ENCODE results near the gene RSRC1. TPM values are rescaled to one million over a fixed set of nuclear protein-coding genes. Genes with fewer than 3 reads are reported as not detected.
"Not testable (repeated sequence)": the region's sequence is repeated elsewhere in the genome, so short reads cannot be mapped to it uniquely, and the experiment has no call there.

The RSRC1 gene
- total RNA-seq, 1 donor from 2014 or later = 80.5 TPM

GRCh38 chr3:158540066-158540465, 430.2 kb downstream of the RSRC1 start:
- Histone ChIP-seq H3K4me2 (no peak overlapping the region), H4K20me1 (ENCODE audit: low read depth) (no peaks in the 10 kb centered on the region), H3K27me3 (no peaks in the 10 kb centered on the region), H3K4me1 (no peaks in the 10 kb centered on the region), H3K9me3 (ENCODE audit: low read depth) (no peaks in the 10 kb centered on the region), H3K4me3 (no peak overlapping the region), H3K9ac (no peak overlapping the region), H3F3A (ENCODE audit: low read depth) (no peaks in the 10 kb centered on the region), H2AFZ (replicated peaks) (no peak overlapping the region), H3K27ac (no peak overlapping the region), H3K79me2 (ENCODE audit: low read depth) (no peaks in the 10 kb centered on the region), H3K36me3 (no peaks in the 10 kb centered on the region)
- DNase-seq (ENCODE audit: low spot score) = no peak
- Mint-ChIP-seq H3K27ac (no peak overlapping the region), H3K36me3 (peaks cover 3% of the 10 kb centered on the region), H3K27me3 (ENCODE audit: insufficient read depth, low read depth) (no peaks in the 10 kb centered on the region), H3K9me3 (no peaks in the 10 kb centered on the region), H3K4me3 (no peak overlapping the region), H3K4me1 (no peaks in the 10 kb centered on the region)
- TF ChIP-seq CTCF (IDR thresholded peaks at IDR 0.05) (no peak), EZH2 (IDR thresholded peaks at IDR 0.05) (no peak), EZH2phosphoT487 (IDR thresholded peaks at IDR 0.05) (no peak)

- H3K27ac ChIP-seq = no peak overlapping the region
- DNase-seq (ENCODE audit: low spot score) = no peak
- Mint-ChIP-seq H3K27ac (no peak overlapping the region), H3K4me3 (no peak overlapping the region), H3K36me3 (peaks cover 3% of the 10 kb centered on the region), H3K9me3 (no peaks in the 10 kb centered on the region), H3K27me3 (ENCODE audit: insufficient read depth, low read depth) (peaks cover 2% of the 10 kb centered on the region), H3K4me1 (no peaks in the 10 kb centered on the region)
- no peak overlapping the region for H3K4me2 ChIP-seq
- H3K9me3 ChIP-seq (ENCODE audit: low read depth) = no peaks in the 10 kb centered on the region
- no peak overlapping the region for H3K4me3 ChIP-seq
- H3K9ac ChIP-seq = no peak overlapping the region
- TF ChIP-seq EZH2 (IDR thresholded peaks at IDR 0.05) (no peak), CTCF (IDR thresholded peaks at IDR 0.05) (no peak), EZH2phosphoT487 (IDR thresholded peaks at IDR 0.05) (no peak)
- no peaks in the 10 kb centered on the region for H3K27me3 ChIP-seq
- no peaks in the 10 kb centered on the region for H4K20me1 ChIP-seq (ENCODE audit: low read depth)
- no peaks in the 10 kb centered on the region for H3F3A ChIP-seq (ENCODE audit: low read depth)
- H3K4me1 ChIP-seq = no peaks in the 10 kb centered on the region
- H3K79me2 ChIP-seq (ENCODE audit: low read depth) = no peaks in the 10 kb centered on the region
- H2AFZ ChIP-seq (replicated peaks) = no peak overlapping the region
- no peaks in the 10 kb centered on the region for H3K36me3 ChIP-seq
These were observed 438.8 kb downstream of the RSRC1 start for GRCh38 chr3:158548691-158549090.

DNA sequence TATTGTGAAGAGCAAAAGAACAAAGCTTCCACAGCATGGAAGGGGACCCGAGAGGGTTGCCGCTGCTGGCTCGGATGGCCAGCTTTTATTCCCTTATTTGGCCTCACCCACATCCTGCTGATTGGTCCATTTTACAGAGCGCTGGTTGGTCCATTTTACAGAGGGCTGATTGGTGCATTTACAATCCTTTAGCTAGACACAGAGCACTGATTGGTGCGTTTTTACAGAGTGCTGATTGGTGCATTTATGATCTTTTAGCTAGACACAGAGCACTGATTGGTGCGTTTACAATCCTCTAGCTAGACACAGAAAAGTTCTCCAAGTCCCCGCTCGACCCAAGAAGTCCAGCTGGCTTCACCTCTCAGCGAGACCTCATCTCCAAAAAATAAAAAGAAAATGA, 440.0 kb downstream of the RSRC1 start:
- H3F3A ChIP-seq (ENCODE audit: low read depth); H3K27ac Mint-ChIP-seq; H2AFZ ChIP-seq (replicated peaks); H3K9ac ChIP-seq; H3K27me3 ChIP-seq; H3K4me2 ChIP-seq; H3K4me1 ChIP-seq; H3K27me3 Mint-ChIP-seq (ENCODE audit: insufficient read depth, low read depth); DNase-seq (ENCODE audit: low spot score); H3K27ac ChIP-seq; H4K20me1 ChIP-seq (ENCODE audit: low read depth); H3K9me3 ChIP-seq (ENCODE audit: low read depth); H3K36me3 Mint-ChIP-seq; H3K36me3 ChIP-seq; H3K4me3 ChIP-seq; H3K9me3 Mint-ChIP-seq; H3K79me2 ChIP-seq (ENCODE audit: low read depth); H3K4me1 Mint-ChIP-seq; H3K4me3 Mint-ChIP-seq: not testable (repeated sequence)

GRCh38 chr3:158552124-158552523, 442.2 kb downstream of the RSRC1 start:
- Mint-ChIP-seq H3K27ac (no peak overlapping the region), H3K27me3 (ENCODE audit: insufficient read depth, low read depth) (peaks cover 2% of the 10 kb centered on the region), H3K4me3 (no peak overlapping the region), H3K4me1 (no peaks in the 10 kb centered on the region), H3K36me3 (no peaks in the 10 kb centered on the region), H3K9me3 (no peaks in the 10 kb centered on the region)
- no peak for DNase-seq (ENCODE audit: low spot score)
- Histone ChIP-seq H3F3A (ENCODE audit: low read depth) (no peaks in the 10 kb centered on the region), H2AFZ (replicated peaks) (no peak overlapping the region), H3K4me3 (no peak overlapping the region), H3K4me1 (no peaks in the 10 kb centered on the region), H3K27me3 (no peaks in the 10 kb centered on the region), H3K36me3 (no peaks in the 10 kb centered on the region), H4K20me1 (ENCODE audit: low read depth) (no peaks in the 10 kb centered on the region), H3K79me2 (ENCODE audit: low read depth) (no peaks in the 10 kb centered on the region), H3K9me3 (ENCODE audit: low read depth) (no peaks in the 10 kb centered on the region), H3K9ac (no peak overlapping the region), H3K27ac (no peak overlapping the region), H3K4me2 (no peak overlapping the region)
- no peak for TF ChIP-seq EZH2phosphoT487 (IDR thresholded peaks at IDR 0.05)
- no peak for TF ChIP-seq EZH2 (IDR thresholded peaks at IDR 0.05)
- TF ChIP-seq CTCF (IDR thresholded peaks at IDR 0.05) = no peak

All from neural progenitor cell (in vitro differentiated cells).